GM12892 (cell line): ENCODE measurements around the gene SLCO2B1.

Experiments
- POLR2A ChIP-seq: IDR thresholded peaks from 2 replicates; pipeline ENCODE4 v1.6.1; 2011; ENCODE audit warnings: low read depth, low read length, control low read depth
- POLR2AphosphoS5 ChIP-seq: IDR thresholded peaks from 2 replicates; pipeline ENCODE4 v1.6.1; 2011; ENCODE audit warnings: low read depth, low read length, control low read depth

DNA sequence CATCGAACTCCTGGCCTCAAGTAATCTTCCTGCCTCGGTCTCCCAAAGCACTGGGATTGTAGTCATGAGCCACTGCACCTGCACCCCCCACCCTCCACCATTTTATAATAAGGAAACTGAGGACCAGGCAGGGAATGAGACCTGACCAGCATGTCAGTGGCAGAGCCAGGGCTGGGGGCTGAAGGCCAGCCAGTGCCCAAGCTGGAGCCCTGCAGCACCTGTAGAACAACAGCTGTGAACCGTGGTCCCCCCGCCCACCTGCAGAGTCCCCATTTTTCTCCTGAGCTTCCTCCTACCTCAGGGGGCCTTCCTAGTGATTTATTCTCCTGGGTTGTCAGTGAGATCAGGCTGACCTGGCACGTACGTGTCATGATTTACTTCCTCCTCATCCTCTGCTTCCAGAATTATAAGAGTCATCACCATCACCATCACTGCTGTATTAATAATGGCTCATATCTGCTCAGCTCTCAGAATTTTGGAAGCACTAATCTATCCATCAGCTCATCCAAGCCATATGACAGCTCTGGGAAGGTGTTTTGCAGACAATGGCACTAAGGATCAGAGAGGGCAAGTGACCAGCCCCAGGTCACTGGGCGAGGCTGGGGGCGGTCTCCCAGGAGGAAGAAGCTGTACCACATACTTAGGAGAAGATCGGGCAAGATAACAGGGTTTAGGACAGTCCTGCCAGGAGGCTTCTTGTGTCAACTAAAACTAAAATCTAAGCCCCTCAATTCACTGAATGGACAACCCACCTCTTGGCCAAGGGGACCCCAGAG, 5.5 kb upstream of the SLCO2B1 start:
- no peak for TF ChIP-seq POLR2A
- no peak for TF ChIP-seq POLR2AphosphoS5
